Large intestine (tissue), 3 donors: ENCODE results near the gene DAG1. TPM values are rescaled to one million over a fixed set of nuclear protein-coding genes. Genes with fewer than 3 reads are reported as not detected.

Source experiments
- DNase-seq, 2 donors: peaks; one replicate each; pipeline versions ENCODE4 v3.0.0 to v3.0.0-alpha.2; 2013
- H3K27ac ChIP-seq: one replicate; pipeline ENCODE4 v1.5.1; 2013; ENCODE audit warnings: low read length
- H3K27me3 ChIP-seq: 2 replicates; pipeline ENCODE4 v1.6.1; 2013; ENCODE audit warnings: low read length; ENCODE audit not compliant: control insufficient read depth, insufficient read depth
- H3K36me3 ChIP-seq: 2 replicates; pipeline ENCODE4 v1.6.1; 2013; ENCODE audit warnings: low read length; ENCODE audit not compliant: control insufficient read depth, insufficient read depth
- H3K4me1 ChIP-seq: one replicate; pipeline ENCODE4 v1.6.1; 2013; ENCODE audit warnings: low read length; ENCODE audit not compliant: control insufficient read depth, insufficient read depth
- H3K4me3 ChIP-seq: one replicate; pipeline ENCODE4 v1.5.1; 2013; ENCODE audit warnings: low read length
- H3K9me3 ChIP-seq: one replicate; pipeline ENCODE4 v1.6.1; 2013; ENCODE audit warnings: mild to moderate bottlenecking, low read depth, low read length, moderate library complexity; ENCODE audit not compliant: control insufficient read depth
- WGBS: methylation state at CpG from one replicate; pipeline ENCODE4 v1.1.5; 2013; ENCODE audit warnings: low lambda C conversion rate; ENCODE audit not compliant: insufficient coverage; 5-methylcytosine and 5-hydroxymethylcytosine counted together
- polyA plus RNA-seq: library from polyadenylated mRNA; unstranded; fragments of 120-200 nt; gene quantifications from one replicate; pipeline ENCODE4 v1.2.1, GENCODE V29; 2013

The DAG1 gene
- polyA plus RNA-seq, 1 donor = 41.7 TPM

- no peaks in the 10 kb centered on the region for H3K27me3 ChIP-seq
- no peaks in the 10 kb centered on the region for H3K4me1 ChIP-seq
- H3K9me3 ChIP-seq = no peaks in the 10 kb centered on the region
- no CpG with 5 or more reads among the region's 6 CpGs for WGBS
- no peak overlapping the region for H3K4me3 ChIP-seq
- no peak overlapping the region for H3K27ac ChIP-seq
- no peak for DNase-seq
- no peaks in the 10 kb centered on the region for H3K36me3 ChIP-seq
These were observed 100.1 kb downstream of the DAG1 start for GRCh38 chr3:49570028-49570654.

- Histone ChIP-seq H3K36me3 (no peaks in the 10 kb centered on the region), H3K4me1 (no peaks in the 10 kb centered on the region), H3K9me3 (no peaks in the 10 kb centered on the region), H3K27ac (no peak overlapping the region), H3K27me3 (no peaks in the 10 kb centered on the region), H3K4me3 (no peak overlapping the region)
- no peak for DNase-seq
These were observed 112.1 kb downstream of the DAG1 start for GRCh38 chr3:49582177-49582576.

Other genes starting within 250 kb of the DAG1 start
- 9.5 TPM for gene C3orf62, start 193.0 kb upstream of the DAG1 start, polyA plus RNA-seq
- 48.6 TPM for gene USP4, start 130.2 kb upstream of the DAG1 start, polyA plus RNA-seq
- gene GPX1, start 111.9 kb upstream of the DAG1 start, polyA plus RNA-seq = 218 TPM
- gene RHOA, start 58.3 kb upstream of the DAG1 start, polyA plus RNA-seq = 332 TPM
- 23.7 TPM for gene TCTA, start 57.8 kb upstream of the DAG1 start, polyA plus RNA-seq
- gene AMT, start 47.8 kb upstream of the DAG1 start, polyA plus RNA-seq = 42.3 TPM
- gene NICN1, start 40.9 kb upstream of the DAG1 start, polyA plus RNA-seq = 14.8 TPM
- 1.3 TPM for gene BSN, start 84.2 kb downstream of the DAG1 start, polyA plus RNA-seq
- 84.3 TPM for gene APEH, start 204.1 kb downstream of the DAG1 start, polyA plus RNA-seq
- gene MST1, start 219.2 kb downstream of the DAG1 start, polyA plus RNA-seq = 464 TPM
- gene RNF123, start 219.3 kb downstream of the DAG1 start, polyA plus RNA-seq = 35.6 TPM
- 1.3 TPM for gene AMIGO3, start 249.4 kb downstream of the DAG1 start, polyA plus RNA-seq